Aorta (tissue), 5 donors: ENCODE results near the gene BICC1. TPM values are rescaled to one million over a fixed set of nuclear protein-coding genes. Genes with fewer than 3 reads are reported as not detected.
A peak's percentile ranks its signal among the peaks of the same experiment; 100 is the strongest.

Experiments
- ATAC-seq: fragments of 200-7000 bp; cut with Tn5 transposase; one replicate; pipeline ENCODE4 v1.9.1; 2022; ENCODE audit warnings: moderate library complexity; ENCODE audit not compliant: low FRiP score
- DNase-seq, 2 donors: peaks; one replicate each; pipeline ENCODE4 v3.0.0-alpha.2; 2020
- H3K27ac ChIP-seq, 2 donors: one replicate each; pipeline ENCODE4 v1.5.1; 2013; ENCODE audit warnings: low read length in 2 of 2, mild to moderate bottlenecking in 2 of 2, moderate library complexity in 2 of 2, control low read depth in 1 of 2, inconsistent platforms in 1 of 2, low read depth in 1 of 2
- H3K27me3 ChIP-seq, 2 donors: one replicate each; pipeline ENCODE4 v1.6.1; 2013; ENCODE audit warnings: control low read depth in 1 of 2, low read length in 1 of 2, mild to moderate bottlenecking in 1 of 2, moderate library complexity in 1 of 2; ENCODE audit not compliant: insufficient read depth in 2 of 2, control insufficient read depth in 1 of 2
- H3K36me3 ChIP-seq, 2 donors: one replicate each; pipeline ENCODE4 v1.6.1; 2013; ENCODE audit warnings: control low read depth in 1 of 2, low read length in 1 of 2, mild to moderate bottlenecking in 1 of 2; ENCODE audit not compliant: insufficient read depth in 2 of 2, control insufficient read depth in 1 of 2
- H3K4me1 ChIP-seq, 2 donors: one replicate each; pipeline ENCODE4 v1.6.1; 2013; ENCODE audit warnings: low read length in 2 of 2, control low read depth in 1 of 2, mild to moderate bottlenecking in 1 of 2, moderate library complexity in 1 of 2; ENCODE audit not compliant: insufficient read depth in 2 of 2, control insufficient read depth in 1 of 2
- H3K4me3 ChIP-seq, 2 donors: one replicate each; pipeline ENCODE4 v1.5.1; 2013; ENCODE audit warnings: low read length in 2 of 2, control low read depth in 1 of 2, mild to moderate bottlenecking in 1 of 2
- H3K9me3 ChIP-seq: one replicate; pipeline ENCODE4 v1.6.1; 2013; ENCODE audit warnings: mild to moderate bottlenecking, low read length; ENCODE audit not compliant: control insufficient read depth
- WGBS, 2 donors: extraction: QIAGEN DNeasy Blood & Tissue Kit; methylation state at CpG; one replicate each; pipeline ENCODE4 v1.1.7; 2013; 5-methylcytosine and 5-hydroxymethylcytosine counted together
- intact Hi-C, 2 donors: fragments of 100-400 bp; cut with DNase I; formaldehyde crosslinking; loops; one replicate each; pipeline versions ENCODE4 v1.14.2 to v1.15.0; 2022
- polyA plus RNA-seq, 2 donors: library from polyadenylated mRNA; stranded (reverse); fragments of 200-250 nt; gene quantifications; one replicate each; pipeline ENCODE4 v1.2.3, GENCODE V29; 2013
- total RNA-seq, 2 donors: library from RNA; stranded (reverse); fragmentation: NEBNext Ultra II Directional; extraction: Animal tissue kit (Norgen Biotek cat#: 25700); gene quantifications; one replicate each; pipeline ENCODE4 v1.2.1, GENCODE V29; 2021
- donor health status: healthy with polysubstance abuse.
- donor health status: Bipolar disorder and iron deficiency.
- donor health status: DM: no; HTN: no; CAD: no.
- donor health status: DM: no; HTN: no; CAD: no.
- donor health status: DM: yes; HTN: yes; CAD: no.

BICC1 gene
- total and polyA plus RNA-seq, 4 donors = 3.8 to 46.8 (median 13.9) TPM

GRCh38 chr10:58479045-58479444 is 33.6 kb upstream of the BICC1 start:
- Histone ChIP-seq H3K27ac (no peak overlapping the region), H3K4me3 (no peak overlapping the region), H3K4me1 (peaks cover 7 to 10% of the 10 kb centered on the region in 2 donors), H3K27me3 (no peaks in the 10 kb centered on the region), H3K9me3 (no peaks in the 10 kb centered on the region), H3K36me3 (no peaks in the 10 kb centered on the region)
- no peak for ATAC-seq
- WGBS, 2 donors = 62 to 96% methylated on average over 2 of the region's 2 CpGs
- intact Hi-C loops = loop anchor here in 1 of 2 donors (5.0 kb wide), 1 partner anchor 33 kb away; the partner anchor contains the start of gene BICC1
- DNase-seq = no peak

DNA sequence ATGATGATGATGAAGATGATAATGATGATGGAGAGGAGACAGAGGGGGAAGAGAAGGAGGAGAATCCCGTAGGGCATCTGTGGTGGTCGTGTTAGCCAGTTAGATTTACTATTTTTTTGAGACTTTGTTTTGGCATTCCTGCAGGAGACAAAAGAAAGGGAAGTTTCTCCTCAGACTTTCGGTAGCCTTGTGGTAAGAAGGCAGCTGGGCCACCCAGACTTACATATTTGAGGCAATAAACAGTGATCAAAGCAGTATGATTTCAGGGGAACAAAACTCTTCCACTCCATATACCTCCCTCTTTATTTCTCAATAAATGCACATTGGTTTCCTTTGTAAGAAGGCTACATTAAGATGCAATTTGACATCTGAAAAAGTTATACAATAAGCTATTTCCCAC is 32.4 kb upstream of the BICC1 start:
- Histone ChIP-seq H3K36me3 (no peaks in the 10 kb centered on the region), H3K4me3 (no peak overlapping the region), H3K9me3 (no peaks in the 10 kb centered on the region), H3K27me3 (no peaks in the 10 kb centered on the region), H3K4me1 (peaks cover 5 to 10% of the 10 kb centered on the region in 2 donors), H3K27ac (no peak overlapping the region)
- WGBS, 2 donors = 83 to 84% methylated on average over 3 of the region's 3 CpGs
- ATAC-seq (no peak), DNase-seq (no peak)
- intact Hi-C loops = no loop called here

DNA sequence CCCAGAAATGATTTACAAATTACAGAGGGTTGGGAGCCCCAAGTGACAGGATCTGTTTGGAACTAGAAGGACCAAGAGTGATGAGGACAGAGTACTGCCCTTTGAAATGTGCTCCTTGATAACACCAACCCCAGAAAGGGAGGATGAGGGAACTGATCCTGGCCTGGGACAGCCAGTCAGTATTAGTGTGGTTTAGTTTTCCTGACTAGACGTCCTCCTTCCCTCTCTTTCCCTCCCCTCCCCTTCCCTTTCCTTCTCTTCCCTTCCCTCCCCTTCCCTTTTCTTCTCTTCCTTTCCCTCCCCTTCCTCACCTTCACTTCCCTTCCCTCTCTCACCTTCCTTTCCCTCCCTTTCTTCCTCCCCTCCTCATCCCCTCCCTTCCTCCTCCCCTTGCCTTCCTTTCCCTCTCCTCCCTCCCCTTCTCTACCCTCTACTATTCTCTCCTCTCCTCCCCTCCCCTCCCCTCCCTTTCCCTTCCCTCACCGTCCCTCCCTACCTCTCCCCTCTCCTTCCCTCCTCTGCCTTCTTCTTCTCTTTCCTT is 31.0 kb upstream of the BICC1 start:
- Histone ChIP-seq H3K4me1 (peaks cover 5 to 8% of the 10 kb centered on the region in 2 donors), H3K27me3 (no peaks in the 10 kb centered on the region), H3K9me3 (no peaks in the 10 kb centered on the region), H3K27ac (no peak overlapping the region), H3K4me3 (no peak overlapping the region), H3K36me3 (no peaks in the 10 kb centered on the region)
- 88 to 89% methylated on average over 2 of the region's 2 CpGs for WGBS, 2 donors
- DNase-seq (no peak), ATAC-seq (no peak)
- intact Hi-C loops = no loop called here

DNA sequence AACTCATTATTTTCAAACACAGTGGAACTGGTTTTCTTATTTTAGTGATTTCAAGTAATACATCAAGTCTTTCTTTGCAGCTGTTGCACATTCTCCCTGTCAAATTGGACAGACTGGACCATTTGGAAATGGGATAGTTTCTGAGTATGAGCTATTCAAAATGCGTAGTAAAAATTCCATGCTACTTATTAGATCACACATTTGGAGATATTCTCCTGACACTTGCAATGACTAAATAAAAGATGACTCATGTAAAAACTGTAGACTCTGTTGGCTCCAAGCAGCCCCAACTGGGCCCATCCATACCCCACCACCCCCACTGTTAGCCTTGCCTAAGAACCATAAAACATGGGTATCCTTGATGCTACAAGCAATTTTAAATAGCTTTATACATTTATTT is 25.9 kb upstream of the BICC1 start:
- H3K27ac ChIP-seq = no peak overlapping the region
- WGBS, 2 donors = 16 to 33% methylated on average over 1 of the region's 1 CpG
- no peaks in the 10 kb centered on the region for H3K4me1 ChIP-seq
- H3K27me3 ChIP-seq = no peaks in the 10 kb centered on the region
- intact Hi-C loops = no loop called here
- DNase-seq (no peak), ATAC-seq (no peak)
- no peaks in the 10 kb centered on the region for H3K36me3 ChIP-seq
- H3K4me3 ChIP-seq = no peak overlapping the region
- H3K9me3 ChIP-seq = no peaks in the 10 kb centered on the region

DNA sequence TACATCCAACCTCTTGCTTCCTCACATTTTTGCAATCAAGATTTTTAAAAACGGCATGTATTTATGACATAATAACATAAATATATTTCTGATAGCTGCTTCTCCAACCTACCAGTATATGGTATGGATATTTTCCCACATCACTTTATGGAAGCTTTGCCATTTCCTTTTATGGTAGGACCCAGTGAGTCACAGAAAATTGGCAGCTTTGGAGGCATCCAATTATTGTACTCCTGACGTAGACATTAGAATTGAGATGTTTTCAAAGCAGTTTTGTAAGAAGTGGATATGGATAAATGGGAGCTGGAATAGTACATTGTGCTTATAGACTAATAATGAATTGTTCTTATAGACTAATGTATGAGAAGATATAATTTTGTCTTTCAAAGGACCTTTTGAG is 23.8 kb upstream of the BICC1 start:
- H3K27ac ChIP-seq = no peak overlapping the region
- WGBS, 2 donors = 46 to 52% methylated on average over 2 of the region's 2 CpGs
- DNase-seq (no peak), ATAC-seq (no peak)
- H3K4me3 ChIP-seq = no peak overlapping the region
- intact Hi-C loops = no loop called here
- H3K36me3 ChIP-seq = no peaks in the 10 kb centered on the region
- H3K27me3 ChIP-seq = no peaks in the 10 kb centered on the region
- H3K4me1 ChIP-seq = no peaks in the 10 kb centered on the region
- H3K9me3 ChIP-seq = no peaks in the 10 kb centered on the region

- Histone ChIP-seq H3K27ac (no peak overlapping the region), H3K27me3 (no peaks in the 10 kb centered on the region), H3K36me3 (no peaks in the 10 kb centered on the region), H3K4me3 (no peak overlapping the region), H3K9me3 (no peaks in the 10 kb centered on the region), H3K4me1 (no peaks in the 10 kb centered on the region)
- WGBS, 2 donors = 92 to 95% methylated on average over 1 of the region's 1 CpG
- ATAC-seq (no peak), DNase-seq (no peak)
- intact Hi-C loops = no loop called here
These were observed 9.7 kb upstream of the BICC1 start for GRCh38 chr10:58502956-58503355.

- WGBS, 2 donors = 54 to 80% methylated on average over 2 of the region's 2 CpGs
- no peaks in the 10 kb centered on the region for H3K9me3 ChIP-seq
- H3K27me3 ChIP-seq = no peaks in the 10 kb centered on the region
- ATAC-seq (no peak), DNase-seq (no peak)
- H3K4me3 ChIP-seq = no peak overlapping the region
- intact Hi-C loops = no loop called here
- H3K27ac ChIP-seq = no peak overlapping the region
- no peaks in the 10 kb centered on the region for H3K36me3 ChIP-seq
- H3K4me1 ChIP-seq = no peaks in the 10 kb centered on the region
These were observed 4.4 kb upstream of the BICC1 start for GRCh38 chr10:58508316-58508715.

DNA sequence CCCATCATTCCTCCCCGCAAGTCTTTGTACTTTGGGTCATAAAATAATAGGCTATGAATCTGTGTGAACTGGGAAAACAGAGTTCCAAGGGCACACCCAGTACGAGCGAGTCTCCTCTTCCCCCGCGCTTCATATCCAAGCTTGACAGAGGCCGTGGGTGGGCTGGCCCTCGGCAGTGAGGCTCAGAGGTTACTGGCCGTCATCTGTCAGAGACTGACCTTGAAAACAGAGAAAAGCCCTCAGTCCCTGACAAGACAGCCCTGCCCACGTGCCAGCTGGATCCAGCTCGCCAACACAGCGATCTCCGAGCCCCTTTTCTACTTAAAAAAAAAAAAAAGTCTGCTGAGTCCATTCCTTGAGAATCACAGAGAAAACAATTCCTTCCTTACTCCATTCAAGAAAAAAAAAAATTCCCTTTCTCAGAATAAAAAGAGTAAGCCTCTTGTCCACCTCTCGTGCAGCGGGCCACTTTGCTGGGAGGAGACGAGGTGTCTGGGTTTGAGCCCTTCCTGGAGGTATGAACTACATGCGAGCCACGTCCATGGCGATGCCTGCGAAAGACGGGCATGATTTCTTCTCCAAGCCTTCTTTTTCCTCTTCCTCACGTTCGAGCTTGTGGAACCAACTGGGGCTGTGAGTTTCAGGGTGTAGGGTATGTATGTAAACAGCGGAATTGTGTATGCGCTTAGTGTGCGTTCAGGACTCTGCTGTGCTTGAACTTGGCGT is 744 bp upstream of the BICC1 start:
- ATAC-seq (peak; percentile 47), DNase-seq (peak; percentile 52 to 74)

More for the DNA sequence above, 744 bp upstream of the BICC1 start:
- H3K4me1 ChIP-seq = peaks cover 0 to 5% of the 10 kb centered on the region in 2 donors
- H3K9me3 ChIP-seq = no peaks in the 10 kb centered on the region
- H3K27me3 ChIP-seq = no peaks in the 10 kb centered on the region
- intact Hi-C loops = loop anchor here in 1 of 2 donors (5.0 kb wide), 3 partner anchors 35 to 95 kb away; no protein-coding TSS in a partner anchor
- H3K36me3 ChIP-seq = no peaks in the 10 kb centered on the region
- peak overlapping the region; percentile 88 to 96 for H3K4me3 ChIP-seq
- 4% methylated on average over 26 of the region's 26 CpGs for WGBS, 2 donors
- H3K27ac ChIP-seq = peak overlapping the region in 1 of 2 donors; percentile 6
